Activated CD4-positive, CD25-positive, alpha-beta regulatory T cell treated with anti-CD3 and anti-CD28 coated beads, Interleukin-2, amount 50 U/mL, for 72 hours (primary cell): ENCODE measurements around the gene CEND1.

ENCODE experiments used
- DNase-seq: peaks from one replicate; pipeline ENCODE4 v3.0.0; 2021

The CEND1 gene

GRCh38 chr11:811446-812245 is 21.8 kb upstream of the CEND1 start:
- no peak for DNase-seq

DNA sequence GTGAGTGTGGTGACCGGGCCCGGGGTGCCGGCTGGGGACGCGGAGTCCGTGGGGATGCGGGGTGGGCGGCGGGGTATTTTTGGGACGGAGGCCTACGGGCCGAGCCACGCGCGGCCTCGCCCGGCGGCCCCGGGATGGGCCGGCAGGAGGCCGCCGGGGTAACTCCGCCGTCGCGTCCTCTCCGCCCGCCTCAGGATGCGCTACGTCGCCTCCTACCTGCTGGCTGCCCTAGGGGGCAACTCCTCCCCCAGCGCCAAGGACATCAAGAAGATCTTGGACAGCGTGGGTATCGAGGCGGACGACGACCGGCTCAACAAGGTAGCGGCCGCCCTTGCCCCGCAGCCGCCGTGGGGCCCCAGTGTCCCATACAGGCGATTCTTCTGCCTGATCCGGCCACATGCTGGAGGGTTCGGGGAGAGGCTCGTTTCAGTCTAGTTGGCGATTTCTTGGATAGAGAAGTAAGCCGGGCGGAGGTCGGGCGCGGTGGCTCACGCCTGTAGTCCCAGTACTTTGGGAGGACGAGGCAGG is 20.2 kb upstream of the CEND1 start:
- no peak for DNase-seq

DNA sequence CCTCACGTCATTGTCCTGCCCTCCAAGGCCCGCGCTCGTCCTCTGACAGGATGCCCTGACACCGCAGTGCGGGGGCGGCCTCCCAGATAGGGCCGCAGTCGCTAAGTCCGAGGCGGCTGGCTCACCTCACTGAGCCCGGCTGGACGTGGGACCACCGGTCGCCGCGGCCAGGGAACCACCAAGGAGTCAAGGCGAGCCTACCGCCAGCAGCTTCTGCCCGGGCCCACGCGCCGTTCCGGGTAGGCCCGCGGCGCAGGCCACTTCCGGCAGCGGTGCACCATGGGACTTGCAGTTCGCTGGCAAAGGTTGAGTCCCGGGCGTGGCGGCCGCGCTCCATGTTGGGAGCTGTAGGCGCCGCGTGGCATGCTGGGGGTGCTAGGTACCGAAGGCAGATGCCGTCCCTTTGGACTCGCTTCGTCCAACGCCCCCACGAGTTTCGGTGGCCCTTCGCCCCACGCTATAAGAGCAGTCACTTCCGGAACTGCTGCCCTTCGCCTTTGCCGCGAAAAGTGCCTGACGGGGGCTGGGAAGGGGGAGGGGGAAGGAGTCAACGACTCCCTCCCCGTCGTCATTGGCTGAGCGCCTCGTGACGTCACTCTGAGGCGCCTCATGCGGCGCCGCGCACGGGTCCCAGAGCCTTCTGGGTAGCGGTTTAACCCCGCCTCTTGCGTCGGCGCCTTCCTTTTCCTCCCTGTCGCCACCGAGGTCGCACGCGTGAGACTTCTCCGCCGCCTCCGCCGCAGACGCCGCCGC is 19.6 kb upstream of the CEND1 start, which contains the start of gene RPLP2:
Gene RPLP2, plus strand, starts transcription at position 681 of the 753 bp plus-strand sequence. CDS start 268 bp downstream, outside the sequence.
- peak; percentile 97 for DNase-seq

DNA sequence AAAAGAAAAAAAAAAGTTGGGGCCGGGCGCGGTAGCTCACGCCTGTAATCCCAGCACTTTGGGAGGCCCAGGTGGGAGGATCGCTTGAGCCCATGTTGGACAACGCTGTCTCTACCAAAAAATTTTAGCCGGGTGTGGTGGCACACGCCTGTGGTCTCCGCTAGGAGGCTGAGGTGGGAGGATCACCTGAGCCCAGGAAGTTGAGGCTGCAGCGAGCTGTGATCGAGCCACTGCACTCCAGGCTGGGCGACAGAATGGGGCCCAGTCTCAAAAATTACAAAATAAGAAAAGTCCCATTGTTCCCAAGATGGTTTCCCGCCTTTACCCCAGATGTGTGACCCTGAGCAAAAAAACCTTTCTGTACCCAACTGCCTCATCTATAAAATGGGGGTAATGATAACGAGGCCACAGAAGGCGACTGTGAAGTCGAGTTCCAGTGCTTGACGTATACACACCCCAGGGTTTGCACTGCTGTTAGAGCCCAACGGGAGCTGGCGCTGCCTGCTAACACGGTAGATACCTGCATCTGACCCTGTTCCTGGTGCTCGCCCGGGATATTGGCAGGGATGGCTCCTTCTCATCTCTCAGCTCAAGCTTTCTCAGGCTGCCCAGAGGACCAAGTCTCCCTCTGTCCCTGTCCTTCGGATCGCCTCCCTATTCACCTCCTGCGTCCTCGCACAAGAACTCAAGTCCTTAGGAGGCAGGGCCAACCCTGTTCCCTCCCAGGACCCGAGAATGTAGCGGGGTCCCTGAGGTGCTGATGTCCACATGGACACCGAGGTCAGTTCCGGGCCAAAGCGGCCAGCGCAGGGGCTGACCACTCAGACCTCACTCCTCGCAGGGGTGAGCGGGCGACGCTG is 18.8 kb upstream of the CEND1 start:
- DNase-seq, result no peak

GRCh38 chr11:804599-804964 is 14.7 kb upstream of the CEND1 start:
- DNase-seq, result no peak

GRCh38 chr11:803770-804598 is 14.1 kb upstream of the CEND1 start:
- DNase-seq, result no peak

GRCh38 chr11:803467-803742 is 13.5 kb upstream of the CEND1 start:
- no peak for DNase-seq

DNA sequence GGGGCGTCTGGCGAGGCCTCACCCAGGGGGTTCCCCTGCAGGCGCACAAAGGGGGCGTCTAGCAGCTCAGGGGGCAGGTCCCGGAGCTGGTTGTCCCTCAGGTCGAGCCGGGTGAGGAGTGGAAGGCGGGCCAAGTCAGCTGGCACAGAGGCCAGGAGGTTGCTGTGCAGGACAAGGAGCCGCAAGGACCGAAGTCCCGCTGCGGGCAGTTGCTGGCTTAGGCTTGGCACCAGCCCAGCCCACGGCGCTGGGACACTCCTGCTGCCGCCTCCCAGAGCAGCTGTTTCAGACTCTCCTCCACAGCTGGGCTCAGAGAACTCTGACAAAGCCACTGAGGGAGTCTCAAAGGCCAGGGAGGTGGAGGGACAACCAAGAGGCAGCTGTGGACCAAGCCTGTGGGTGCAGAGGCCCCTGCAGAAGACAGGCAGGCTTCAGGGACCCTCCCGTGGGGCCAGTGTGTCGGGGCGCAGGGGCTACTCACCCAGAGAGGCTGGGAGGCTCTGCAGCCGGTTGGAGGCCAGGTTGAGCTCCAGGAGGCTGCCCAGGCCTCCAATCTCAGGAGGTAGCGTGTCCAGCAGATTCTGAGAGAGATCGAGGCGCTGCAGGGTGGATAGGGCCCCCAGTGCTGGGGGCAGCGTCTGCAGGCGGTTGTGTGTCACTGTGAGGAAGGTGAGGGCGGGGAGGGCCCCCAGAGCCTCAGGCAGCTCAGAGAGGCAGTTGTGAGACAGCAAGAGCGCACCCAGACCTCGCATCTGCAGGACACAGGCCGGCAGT is 13.0 kb upstream of the CEND1 start:
- DNase-seq, result no peak

- DNase-seq, result no peak
Measured at GRCh38 chr11:802018-802617, 12.2 kb upstream of the CEND1 start.

DNA sequence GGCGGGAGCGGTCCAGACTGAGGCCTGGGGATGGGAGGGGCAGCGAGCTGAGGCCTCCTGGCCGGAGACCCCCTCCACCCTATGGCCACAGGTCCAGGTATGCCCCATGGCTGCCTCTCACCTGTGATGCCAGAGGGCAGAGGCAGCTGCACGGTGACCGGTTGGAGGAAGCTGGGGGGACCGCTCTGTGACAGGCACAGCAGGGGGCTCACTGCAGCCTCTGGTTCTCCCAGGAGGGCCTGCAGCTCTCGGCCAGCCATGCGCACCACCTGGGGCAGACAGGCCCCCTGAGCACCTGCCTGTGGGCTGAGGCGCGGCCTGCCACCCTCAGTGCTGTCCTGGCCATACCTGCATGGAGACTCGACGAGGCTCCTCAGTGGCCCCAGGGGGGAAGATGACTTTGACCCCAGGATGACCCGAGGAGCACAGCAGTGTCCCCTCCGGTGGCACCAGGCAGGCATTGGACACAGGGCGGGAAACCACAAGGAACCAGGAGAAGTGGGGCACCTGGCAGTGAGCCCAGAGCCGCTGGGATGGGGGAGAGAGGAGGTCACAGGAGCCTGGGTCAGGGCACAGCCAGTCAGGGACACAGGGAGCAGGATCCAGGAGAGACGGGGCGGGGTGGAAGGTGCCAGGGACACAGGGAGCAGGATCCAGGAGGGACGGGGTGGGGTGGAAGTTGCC is 11.3 kb upstream of the CEND1 start:
- no peak for DNase-seq

GRCh38 chr11:800473-800872 is 10.6 kb upstream of the CEND1 start:
- DNase-seq, result no peak

DNA sequence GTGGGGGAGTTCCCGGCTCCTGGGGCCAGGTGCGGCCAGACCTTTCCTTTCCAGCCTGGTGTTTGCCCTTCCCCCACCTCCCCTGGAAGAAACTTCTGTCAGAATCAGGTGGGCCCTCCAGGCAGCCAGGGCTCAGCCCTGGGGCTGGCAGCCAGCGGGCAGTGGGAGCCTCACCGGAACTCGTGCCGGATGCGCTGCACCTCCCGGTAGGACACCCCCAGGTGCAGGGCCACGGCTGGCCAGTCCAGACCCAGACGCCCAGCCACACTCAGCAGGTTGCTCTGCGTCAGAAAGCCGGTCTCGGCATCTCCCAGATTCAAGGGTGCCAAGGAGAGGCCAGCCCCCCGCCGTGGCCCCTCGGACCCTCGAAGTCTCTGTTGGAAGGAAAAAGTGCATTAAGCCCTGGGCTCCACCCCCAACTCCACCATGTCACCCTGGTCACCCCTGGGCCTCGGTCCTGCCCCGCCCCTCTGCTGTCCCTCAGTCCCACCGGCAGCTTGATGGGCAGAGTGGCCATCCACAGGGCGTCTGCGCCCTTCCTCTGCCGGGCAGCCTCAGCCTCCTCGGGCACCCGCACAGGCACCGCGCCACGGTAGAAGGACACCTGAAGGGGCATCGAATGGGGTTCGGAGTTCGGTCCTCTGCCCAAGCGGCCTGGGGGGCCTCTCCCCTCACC is 9.9 kb upstream of the CEND1 start:
- DNase-seq, result no peak

- peak; percentile 92 for DNase-seq
Measured at GRCh38 chr11:798093-798713, 8.3 kb upstream of the CEND1 start, which contains the start of gene SLC25A22. SLC25A22 (minus strand) TSS chr11:798281; CDS start chr11:795006, 3,275 bp downstream.

DNA sequence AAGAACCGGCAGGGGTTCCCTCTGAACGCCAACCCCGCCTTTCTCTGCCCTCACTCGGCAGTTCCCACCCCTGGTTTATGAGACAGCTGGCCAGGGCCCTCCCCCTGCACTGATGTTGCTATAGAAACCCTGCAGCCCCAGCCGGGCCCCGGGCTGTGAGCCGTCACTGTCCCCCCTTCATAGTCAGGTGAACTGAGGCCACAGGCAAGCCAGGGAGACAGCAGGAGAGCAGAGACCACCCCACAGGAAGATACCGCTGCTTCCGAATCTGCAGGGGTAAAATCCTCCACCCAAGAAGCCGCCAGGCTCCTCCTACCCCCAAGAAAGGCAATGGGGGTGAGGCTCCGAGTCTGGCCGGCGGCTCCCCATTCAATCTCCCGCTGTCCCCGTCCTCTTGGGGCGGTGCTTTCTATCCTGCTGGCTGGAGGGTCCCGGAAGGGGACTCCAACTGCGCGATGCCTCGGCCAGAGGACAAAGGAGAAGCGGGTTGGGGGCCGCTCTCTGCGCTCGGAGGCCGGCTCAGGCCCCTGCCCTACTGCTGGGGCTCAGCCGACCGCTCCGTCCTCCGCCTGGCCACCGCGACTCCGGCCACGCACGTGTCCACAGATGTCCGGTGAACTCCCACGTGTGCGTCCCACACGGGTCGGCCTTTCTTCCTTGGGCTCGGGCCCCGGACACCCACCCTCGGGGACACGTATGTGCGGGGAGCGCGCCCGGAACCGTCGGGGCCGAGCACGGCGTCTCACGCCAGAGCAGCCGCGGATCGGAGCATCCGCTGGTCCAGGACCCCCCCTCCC is 7.6 kb upstream of the CEND1 start:
- peak; percentile 78 for DNase-seq

GRCh38 chr11:796565-797295 is 6.8 kb upstream of the CEND1 start:
- DNase-seq, result no peak

DNA sequence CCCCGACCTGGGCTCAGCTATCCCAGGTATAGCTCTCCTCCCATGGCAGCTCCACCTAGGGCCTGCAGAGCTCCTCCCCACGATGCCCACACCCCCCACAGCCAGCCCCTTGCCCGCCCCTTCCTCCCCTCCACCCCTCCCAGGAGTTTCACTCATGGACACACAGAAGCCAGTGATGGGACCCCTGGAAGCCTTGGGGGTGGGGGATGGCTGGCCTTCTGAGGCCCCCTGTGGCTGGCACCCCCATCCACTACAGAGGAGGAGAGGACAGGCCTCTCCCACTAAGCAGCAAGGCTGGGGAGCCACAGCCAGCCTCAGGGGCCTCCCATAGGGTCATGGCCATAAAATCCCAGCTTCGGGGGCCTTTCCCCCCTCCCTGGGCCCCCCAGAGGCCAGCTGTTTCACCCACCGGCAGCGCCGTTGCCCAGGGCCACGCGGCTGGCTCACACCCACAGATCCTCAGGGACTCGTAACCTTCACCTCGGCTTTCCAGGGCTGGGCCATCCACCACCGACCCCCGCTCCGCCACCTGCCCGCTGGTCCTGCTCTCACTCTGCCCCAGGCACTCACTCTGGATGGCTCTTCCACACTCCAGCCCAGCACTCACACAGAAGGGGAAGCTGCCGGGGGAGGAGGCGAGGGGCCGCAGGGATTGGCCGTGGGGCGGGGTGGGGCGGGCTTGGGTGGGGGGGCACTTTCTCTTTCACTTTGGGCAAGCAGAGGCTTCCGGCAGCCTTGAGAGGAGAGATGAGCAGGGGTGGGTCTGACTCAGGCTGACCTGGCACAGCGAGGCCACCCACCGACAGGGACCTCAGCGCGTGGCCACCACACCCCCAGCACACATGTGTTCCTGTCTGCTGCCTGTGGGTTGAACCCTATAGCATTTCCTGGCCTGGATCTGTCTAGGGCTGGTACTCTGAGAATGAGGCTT is 6.0 kb upstream of the CEND1 start:
- peak; percentile 74 for DNase-seq
